Effector CD4-positive, alpha-beta T cell (primary cell): Measurements from ENCODE around the gene MED28.
"Not testable (repeated sequence)": the region's sequence is repeated elsewhere in the genome, so short reads cannot be mapped to it uniquely, and the experiment has no call there.

Experiments
- DNase-seq: peaks from one replicate; pipeline ENCODE4 v3.0.0-alpha.2; 2020

MED28 gene

DNA sequence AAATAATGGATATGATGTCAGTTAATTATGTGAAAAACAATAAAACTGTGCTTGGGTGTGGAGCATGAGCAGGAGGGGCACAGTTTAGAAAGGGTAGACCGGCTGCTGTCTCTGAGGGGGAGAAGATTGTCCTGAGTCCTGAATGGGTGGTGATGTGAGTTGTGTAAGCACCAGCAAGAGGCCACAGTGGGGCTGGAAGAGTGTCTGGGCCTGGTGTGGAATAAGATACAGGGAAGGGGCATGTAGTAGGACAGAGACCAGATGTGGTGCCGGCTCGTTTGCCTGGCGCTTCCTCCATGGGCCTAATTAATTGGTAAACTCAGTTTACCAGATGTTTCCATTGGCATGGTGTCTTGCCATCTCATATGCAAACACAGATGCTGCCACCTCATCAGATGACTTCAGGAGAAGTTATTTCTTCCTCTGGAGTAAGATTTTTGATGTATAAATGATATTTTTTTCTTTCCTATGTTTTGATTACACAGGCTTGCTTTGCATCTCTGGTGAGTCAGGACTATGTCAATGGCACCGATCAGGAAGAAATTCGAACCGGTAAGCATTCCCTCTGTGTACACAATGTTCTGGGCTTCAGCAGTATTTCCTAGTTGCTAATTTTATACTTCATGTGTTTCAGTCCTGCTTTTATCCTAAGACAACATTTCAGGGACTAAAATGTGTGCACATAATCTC lies 5.1 kb downstream of the MED28 start:
- DNase-seq, result no peak

DNA sequence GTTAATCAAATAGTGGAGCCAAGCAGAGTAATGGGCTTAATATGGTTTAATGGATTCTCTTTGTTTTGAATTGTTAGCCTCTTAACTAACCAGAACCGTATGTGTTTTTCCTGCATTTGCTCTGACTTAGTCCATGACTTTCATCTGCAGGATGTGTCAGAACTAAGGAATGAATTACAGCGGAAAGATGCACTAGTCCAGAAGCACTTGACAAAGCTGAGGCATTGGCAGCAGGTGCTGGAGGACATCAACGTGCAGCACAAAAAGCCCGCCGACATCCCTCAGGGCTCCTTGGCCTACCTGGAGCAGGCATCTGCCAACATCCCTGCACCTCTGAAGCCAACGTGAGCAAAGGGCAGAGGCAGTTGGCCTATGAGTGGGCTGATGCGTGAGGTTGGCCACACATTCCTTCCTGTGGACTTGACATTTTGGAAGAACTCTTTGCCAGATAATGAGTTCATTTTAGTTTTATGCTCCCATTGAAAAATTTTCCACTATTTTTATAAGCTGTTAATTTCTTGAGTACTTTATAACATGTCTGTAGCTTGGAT lies 9.1 kb downstream of the MED28 start:
- no peak for DNase-seq

DNA sequence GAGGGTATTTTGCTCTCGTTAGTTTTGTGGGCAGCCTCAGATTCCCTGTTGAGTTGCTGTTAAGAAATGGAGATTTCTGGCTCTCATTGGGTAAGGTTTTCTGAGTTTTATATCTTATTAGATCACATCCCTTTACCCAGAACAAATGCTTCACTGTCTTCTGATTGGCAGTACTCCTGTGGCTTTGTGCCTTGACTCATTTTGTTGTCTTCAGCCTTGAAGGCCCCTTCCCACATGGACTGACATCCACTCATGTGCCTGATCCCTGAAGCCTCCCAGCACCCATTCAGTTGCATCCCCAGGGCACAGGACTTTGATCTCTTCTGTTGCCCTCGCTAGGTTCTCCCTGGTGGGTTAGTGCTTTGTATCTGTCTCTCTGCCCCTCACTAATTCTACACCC lies 10.4 kb downstream of the MED28 start:
- no peak for DNase-seq

DNA sequence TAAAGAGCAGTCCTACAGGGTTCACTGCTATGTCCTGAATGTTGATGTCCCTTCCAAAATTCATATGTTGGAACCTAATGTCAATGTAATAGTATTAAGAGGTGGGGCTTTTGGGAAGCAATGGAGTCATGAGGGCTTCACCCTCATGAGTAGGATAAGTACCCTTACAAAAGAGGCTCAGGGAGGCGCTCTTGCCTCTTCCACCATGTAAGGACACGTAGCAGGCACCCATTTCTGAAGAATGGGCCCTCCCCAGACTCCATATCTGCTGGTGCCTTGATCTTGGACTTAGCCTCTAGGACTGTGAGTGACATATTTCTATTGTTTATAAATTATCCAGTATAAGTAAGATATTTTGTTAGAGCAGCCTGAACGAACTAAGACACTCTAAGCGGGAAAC lies 15.8 kb downstream of the MED28 start:
- no peak for DNase-seq

DNA sequence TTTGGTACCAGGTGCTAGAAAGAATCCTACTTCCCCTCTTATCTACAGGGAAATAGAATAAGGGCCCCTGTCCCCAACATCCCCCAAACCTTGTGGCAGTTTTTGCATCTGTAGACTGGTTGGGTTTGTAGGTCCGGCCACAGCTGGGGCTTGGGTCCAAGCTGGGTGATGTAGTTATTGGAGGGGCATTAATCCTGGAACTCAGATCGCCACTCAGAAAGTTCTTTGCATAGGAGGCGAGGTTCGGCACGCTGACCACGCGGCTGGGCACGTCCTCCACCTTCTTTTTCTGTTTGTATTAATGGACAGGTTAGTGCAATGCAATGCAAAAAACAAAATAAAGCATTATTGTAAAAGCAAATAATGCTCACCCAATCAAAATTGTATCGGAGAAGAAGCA lies 19.2 kb downstream of the MED28 start:
- no peak for DNase-seq

DNA sequence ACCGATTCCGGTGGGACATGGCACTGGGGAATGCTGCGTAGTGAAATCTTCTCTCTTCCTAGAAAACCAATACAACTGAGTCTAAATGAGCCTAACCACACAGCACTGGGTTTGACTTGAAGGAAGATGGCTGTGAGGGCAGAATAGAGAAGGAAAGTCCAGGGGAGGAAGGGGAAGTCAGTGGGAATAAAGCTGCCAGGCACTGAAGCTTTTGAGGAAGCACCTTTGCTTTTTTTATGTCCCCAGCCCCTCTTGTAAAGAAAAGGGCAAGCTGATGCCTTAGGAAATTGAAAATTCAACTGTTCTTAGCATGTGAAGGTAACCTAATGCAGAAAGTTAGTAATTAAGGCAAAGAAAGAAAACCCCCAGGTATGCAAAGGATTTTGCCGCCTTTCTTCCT lies 20.6 kb downstream of the MED28 start:
- DNase-seq, result no peak

DNA sequence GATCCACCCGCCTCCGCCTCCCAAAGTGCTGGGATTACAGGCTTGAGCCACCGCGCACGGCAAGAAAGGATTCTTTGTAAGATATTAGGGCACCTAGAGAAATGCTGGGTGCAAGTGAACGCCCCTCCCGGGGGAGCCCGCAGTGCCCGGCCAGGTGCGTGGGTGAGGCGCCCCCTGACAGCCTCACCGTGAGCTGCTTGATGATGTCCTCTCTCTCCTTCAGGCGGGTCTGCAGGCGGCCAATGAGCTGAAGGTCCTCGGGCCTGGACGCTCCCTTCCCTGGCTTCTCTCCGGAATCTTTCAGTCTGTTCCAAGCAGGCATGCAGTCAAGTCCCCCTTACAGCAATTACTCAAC lies 21.9 kb downstream of the MED28 start:
- DNase-seq, result no peak

DNA sequence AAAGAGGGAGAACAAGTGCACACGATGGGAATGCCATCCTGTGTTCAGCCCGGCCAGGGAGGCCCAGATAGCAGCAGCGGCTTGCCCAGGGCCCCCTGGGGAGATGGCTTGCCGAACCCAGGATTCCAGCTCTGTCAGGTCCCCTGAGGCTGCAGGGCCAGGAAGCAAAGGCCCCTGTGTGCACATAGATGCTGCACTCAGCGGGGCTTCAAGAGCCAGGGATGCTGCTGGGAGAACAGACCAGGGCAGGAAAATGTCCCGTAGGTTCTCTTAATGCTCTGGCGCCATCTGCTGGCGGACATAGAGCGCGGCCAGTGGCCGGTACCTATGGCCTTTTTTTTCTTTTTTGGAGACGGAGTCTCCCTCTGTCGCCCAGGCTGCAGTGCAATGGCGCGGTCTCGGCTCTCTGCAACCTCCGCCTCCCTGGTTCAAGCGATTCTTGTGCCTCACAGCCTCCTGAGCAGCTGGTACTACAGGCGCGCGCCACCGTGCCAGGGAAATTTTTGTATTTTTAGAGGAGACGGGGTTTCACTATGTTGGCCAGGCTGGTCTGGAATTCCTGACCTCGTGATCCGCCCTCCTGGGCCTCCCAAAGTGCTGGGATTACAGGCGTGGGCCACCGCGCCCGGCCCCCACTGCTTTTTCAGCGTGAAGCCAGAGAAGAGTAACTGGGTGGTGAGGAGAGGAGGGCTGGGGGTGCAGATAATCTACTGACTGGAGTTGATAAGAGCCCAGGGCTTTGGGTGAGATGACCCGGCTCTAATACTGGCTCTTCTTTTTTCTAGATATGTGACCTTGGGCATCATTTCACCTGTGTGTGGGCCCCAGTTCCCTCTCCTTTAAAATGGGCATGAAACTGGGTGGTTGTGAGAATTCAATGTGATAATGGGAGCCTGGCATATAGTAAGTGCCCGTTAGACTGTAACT lies 22.5 kb downstream of the MED28 start:
- peak; percentile 68 for DNase-seq

DNA sequence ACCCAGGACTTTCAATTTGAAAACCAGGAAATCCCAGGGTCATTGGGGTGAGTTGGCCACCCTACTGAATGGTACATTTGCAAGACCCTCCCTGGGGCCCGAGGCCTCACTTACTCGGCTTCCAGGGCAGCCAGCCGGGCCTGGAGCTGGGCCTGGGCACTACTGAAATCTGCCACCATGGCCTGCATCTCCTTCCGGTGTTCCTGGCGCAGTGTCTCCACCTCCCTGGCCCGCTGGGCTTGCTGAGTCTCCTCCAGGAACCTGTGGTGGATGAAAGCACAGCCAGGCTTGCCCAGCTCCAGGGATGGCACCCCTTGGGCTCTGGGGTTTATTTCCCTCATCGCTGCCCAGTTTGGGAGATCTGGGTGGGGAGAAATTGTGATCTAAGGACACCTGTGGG lies 24.7 kb downstream of the MED28 start:
- DNase-seq, result no peak

DNA sequence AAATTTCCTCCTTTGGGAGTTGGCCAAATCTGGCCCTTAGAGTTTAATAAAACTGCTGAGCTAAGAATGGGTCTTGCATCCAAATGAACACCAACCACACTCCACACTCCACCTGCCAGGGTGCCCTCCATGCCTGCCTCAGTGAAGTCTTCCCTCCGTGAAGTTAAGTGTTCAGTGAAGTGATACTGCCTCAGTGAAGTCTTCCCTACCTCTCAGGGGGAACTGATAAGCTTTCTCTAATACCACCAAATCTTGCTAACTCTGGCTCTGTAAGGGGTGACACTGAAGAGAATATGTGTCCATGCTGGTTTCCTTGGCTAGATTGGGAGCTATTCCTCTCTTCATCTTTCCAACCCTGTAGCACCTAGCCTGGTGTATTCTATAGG lies 27.9 kb downstream of the MED28 start:
- no peak for DNase-seq

DNA sequence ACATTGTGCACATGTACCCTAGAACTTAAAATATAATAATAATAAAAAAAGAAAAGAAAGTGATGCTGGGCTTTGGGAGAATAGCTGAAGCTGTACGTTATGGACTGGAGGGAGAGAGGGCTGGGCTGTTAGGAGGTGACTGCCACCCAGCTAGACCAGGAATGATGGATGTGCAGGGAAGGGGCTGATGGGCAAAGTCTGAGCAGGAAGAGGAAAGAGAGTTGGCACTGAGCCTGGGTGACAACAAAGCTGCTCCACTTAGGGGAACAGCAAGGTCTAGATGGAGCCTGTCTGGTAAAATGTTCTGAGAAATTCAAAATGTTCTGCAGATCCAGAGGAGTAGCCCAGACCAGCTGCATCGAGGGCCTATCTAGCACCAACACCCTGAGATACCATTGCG lies 32.3 kb downstream of the MED28 start:
- no peak for DNase-seq

DNA sequence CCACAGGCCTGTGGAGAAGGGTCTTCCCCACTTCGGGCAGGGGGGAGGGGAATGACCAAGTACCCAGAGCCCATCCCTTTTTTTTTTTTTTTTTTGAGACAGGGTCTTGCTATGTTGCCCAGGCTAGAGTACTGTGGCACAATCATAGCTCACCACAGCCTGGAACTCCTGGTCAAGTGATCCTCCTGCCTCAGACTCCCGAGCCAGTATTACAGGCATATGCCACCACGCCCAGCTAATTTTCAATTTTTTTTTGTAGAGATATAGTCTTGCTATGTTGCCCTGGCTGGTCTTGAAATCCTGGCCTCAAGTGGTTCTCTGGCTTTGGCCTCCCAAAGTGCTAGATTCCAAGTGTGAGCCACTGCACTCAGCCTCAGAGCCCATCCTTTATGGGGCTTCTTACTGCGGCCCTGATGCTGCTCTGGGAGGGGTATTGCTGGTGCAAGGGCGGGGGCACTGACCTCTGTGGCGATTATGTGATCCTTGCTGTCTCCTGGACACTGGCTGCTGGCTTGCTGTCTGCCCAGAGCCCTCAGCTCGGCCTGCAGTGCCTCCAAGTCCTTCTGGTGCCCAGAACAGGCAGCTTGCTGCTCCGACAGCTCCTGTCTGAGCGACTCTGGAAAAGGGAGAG lies 32.9 kb downstream of the MED28 start:
- no peak for DNase-seq

DNA sequence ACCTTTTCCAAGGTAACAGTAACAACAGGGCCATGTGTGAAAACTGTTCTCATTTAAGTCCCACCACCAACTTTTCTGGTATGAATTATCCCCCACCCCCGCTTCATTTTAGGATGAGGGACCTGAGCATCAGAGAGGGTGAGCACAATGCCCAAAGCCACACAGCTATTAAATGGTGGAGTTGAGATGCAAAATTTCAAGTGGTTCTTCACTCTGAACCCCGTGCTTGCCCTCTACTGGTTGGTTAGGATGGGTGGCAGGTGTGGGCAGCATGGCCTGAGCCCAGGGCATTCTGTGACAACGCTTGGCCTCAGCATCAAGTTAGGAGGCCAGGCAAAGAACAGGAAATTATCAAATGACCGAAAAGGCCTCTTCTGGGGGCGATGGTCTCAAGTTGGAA lies 33.5 kb downstream of the MED28 start:
- no peak for DNase-seq

DNA sequence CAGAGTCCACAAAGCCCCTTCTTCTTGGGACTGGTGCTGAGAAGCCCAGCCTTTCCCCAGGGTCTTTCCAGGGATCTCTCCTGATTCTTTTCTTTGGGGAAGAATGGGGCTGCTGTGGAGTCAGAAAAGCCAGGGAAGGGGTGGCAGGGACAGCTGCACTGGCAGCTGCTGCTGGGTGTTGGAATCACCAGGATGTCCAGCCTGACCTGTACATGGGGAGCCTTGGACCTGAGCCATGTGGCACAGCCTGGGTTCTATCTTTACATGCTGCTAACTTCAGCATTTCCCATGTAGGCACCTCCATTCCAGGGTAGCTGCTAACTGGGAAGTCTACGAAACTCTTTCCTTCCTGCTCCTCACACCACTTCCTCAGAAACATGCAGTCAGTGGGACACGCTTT lies 36.0 kb downstream of the MED28 start:
- no peak for DNase-seq

DNA sequence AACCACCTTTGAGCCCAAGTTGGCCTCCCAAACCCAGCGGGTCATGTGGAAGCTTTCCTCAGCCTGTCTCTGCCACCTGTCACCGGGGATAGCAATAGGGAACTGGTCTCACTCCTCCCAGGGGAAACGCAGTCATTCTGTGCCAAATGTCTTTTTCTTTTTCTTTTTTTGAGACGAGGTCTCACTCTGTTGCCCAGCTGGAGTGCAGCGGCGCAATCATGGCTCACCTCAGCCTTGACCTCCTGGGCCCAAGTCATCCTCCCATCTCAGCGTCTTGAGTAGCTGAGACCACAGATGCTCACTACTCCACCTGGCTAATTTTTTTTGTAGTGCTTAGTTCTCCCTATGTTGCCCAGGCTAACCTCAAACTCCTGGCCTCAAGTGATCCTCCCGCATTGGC lies 40.3 kb downstream of the MED28 start:
- DNase-seq, result no peak

DNA sequence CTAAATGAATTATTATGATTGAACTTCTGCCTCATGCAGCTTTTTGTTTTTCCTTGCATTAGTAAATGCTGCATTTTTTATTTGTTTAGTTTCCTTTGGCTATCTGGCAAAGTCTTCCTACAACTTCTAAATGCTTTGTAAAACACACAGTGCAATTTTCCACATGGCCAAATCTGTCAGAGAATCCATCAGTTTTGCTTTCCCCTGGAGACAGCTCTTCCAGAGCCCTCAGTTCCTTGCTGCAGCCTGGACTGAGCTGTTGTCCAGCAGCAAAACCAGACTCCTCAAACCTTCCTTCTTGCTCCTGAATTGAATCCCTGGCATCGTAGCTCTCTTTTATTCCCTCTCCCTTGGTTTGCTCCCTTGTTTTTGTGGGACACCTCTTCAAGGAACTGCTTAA lies 42.6 kb downstream of the MED28 start:
- no peak for DNase-seq

DNA sequence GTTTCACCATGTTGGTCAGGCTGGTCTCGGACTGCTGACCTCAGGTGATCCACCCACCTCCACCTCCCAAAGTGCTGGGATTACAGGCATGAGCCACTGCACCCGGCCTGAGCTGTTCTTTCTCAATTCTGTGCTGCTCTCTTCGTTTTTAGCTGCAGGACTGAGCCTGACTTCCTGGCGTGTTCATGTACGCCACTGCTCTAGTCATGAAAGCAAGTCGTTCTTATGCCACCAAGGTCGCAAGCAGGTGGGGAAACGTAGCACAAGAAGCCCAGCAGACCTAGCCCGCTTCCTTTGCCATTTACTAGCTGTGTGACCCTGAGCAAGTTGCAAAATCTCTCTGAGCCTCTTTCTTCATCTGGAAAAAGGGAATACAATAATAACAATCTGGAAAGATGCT lies 43.4 kb downstream of the MED28 start:
- no peak for DNase-seq

DNA sequence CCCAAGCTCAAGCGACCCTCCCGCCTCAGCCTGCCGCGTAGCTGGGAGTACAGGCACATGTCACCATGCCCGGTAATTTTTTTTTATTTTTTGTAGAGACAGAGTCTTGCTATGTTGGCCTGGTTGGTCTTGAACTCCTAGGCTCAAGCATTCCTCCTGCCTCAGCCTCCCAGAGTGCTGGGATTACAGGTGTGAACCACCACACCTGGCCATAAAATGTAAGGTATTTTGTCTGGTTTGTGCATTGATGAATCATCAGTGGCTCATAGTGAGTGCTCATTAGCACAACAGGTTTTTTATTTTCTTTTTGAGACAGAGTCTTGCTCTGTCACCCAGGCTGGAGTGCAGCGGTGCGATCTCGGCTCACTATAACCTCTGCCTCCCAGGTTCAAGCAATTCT lies 44.8 kb downstream of the MED28 start:
- DNase-seq, result not testable (repeated sequence)

DNA sequence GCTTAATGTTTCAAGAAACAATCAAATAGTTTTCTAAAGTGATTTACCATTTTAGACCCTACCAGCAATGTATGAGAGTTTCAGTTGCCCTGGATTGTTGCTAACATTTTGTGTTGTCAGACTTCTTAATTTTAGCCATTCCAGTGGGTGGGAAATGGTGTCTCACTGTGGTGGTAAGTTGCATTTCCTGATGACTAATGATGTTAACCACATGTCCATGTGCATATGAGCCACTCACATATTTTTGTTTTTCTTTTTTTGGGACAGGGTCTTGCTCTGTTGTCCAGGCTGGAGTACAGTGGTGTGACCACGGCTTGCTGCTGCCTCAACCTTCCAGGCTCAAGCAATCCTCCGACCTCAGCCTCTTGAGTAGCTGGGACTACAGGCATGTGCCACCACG lies 48.3 kb downstream of the MED28 start:
- DNase-seq, result no peak

DNA sequence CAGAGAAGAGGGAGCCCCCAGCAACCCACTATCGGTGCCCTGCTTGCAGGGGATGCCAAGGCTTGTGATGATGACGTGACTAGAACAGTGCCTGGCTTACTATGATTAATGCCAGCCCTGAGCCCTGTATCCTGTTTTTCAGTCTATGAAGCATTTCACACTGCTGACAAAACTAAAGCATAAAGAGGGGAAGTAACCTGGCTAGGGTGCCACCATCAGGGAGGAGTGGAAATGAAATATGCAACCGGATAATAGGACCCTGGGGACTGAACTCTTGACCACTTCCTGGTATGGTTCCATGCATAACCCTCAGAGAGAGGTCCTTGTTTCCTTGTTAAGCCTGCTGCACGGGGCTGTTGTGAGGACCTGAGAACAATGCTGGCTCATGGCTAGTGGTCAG lies 50.3 kb downstream of the MED28 start:
- DNase-seq, result no peak

DNA sequence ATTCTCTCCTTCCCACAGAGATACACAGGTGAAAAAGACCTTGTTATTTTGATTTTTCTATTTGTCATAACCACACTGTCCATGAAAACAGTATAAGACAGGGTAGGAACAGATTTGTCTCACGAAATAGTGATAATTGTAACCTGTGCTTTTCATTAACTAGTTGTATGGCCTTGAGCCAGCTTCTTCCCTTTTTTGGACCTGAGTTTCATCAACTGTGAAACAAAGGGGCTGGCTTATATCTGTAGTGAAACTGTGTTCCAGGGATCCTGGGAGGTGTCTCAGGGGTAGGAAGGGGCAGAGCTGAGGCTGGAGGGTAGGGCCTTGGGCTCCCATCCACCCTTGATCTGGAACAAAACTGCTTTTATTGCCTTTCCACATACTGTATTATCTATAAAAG lies 50.9 kb downstream of the MED28 start:
- DNase-seq, result no peak

DNA sequence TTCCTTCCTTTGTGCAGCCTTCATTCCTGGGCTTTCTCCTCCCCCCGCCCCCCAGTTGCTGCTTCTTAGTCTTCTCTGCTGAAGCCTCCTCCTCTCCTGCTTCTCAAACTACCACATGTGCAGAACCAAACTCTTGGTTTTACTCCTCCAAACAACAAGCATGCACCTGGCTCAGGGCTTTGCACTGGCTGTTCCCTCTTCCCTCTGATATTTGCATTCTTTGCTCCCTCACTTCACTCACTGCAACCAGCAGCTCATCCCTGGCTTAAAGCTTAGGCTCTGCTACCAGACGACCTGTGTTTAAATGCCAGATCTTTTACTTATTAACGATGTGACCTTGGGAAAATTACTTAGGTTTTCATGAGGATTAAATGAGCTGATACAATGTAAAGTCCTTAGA lies 51.4 kb downstream of the MED28 start:
- no peak for DNase-seq

DNA sequence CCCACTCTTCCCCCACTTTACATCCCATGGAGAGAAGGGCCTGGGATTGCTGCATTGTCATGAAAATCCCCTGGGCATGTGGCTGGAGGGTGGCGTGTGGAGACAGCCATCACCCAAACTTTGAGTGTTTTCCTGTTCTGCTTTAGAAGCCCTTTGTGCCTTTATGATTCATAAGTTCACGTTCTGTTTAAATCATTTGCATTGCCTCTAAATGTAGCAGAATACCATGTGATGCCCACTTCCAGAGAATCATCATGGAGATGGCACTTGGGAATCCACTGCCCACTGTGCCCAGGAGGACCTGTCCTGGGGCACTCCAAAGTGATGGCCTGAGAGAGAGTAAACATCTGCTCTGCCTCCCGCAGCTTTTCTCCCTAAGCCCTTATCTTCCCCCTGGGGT lies 52.8 kb downstream of the MED28 start:
- no peak for DNase-seq

DNA sequence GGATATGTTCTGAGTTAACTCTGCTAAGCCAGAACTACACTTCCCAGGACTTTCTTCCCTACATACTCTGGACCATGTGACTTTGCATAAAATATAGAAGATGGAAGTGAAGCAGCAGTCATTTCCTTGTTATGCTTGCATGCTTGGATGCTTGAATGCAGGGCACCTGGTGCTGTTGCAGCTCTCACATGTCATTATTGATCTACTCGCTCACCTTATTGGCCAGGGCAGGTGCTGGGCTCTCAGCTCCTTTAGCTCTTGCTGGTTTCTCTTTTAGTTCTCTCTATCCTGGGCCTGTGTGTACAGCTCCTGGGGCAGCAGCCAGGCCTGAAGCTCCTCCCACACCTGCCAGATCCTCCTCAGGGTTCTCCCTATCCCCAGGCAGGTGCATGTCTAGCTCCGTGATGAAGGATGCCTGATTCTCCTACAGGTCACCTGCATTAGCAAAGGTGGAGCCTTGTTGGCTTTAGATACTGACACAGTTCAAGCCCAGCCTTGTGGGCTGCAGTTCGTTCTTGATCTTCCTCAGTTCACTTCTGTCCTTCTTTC lies 53.3 kb downstream of the MED28 start:
- DNase-seq, result no peak
